SHP77 treated with DMSO at 0.1 percent for 48 hours (cell line): ENCODE results near the gene RNF41.
"Not testable (repeated sequence)": the region's sequence is repeated elsewhere in the genome, so short reads cannot be mapped to it uniquely, and the experiment has no call there.

Source experiments
- DNase-seq: peaks from one replicate; lab custom pipeline; 2025; lab: John Stamatoyannopoulos, UW

RNF41 gene

GRCh38 chr12:56221757-56222530 lies at the start of gene RNF41:
TSS of gene RNF41 (minus strand) at chr12:56221922. CDS start at chr12:56214047, 7,875 bp downstream.
- DNase-seq: peak; percentile 87

GRCh38 chr12:56271031-56271430 lies 49.3 kb upstream of the RNF41 start:
- no peak for DNase-seq

- DNase-seq: no peak
These were observed 45.8 kb upstream of the RNF41 start for GRCh38 chr12:56267443-56268071.

GRCh38 chr12:56266693-56267442 lies 45.1 kb upstream of the RNF41 start, which contains the start of gene COQ10A:
TSS of gene COQ10A (plus strand) at chr12:56266942. CDS start at chr12:56267119, 177 bp downstream.
- DNase-seq: peak; percentile 71

- DNase-seq: not testable (repeated sequence)
These were observed 44.5 kb upstream of the RNF41 start for GRCh38 chr12:56266068-56266692.

GRCh38 chr12:56262955-56263354 lies 41.2 kb upstream of the RNF41 start:
- not testable (repeated sequence) for DNase-seq

GRCh38 chr12:56261503-56262232 lies 39.9 kb upstream of the RNF41 start:
- DNase-seq: no peak

- DNase-seq: no peak
These were observed 39.2 kb upstream of the RNF41 start for GRCh38 chr12:56260921-56261320.

- DNase-seq: no peak
These were observed 38.7 kb upstream of the RNF41 start for GRCh38 chr12:56260380-56260779.

- DNase-seq: no peak
These were observed 37.1 kb upstream of the RNF41 start for GRCh38 chr12:56258820-56259183.

GRCh38 chr12:56258068-56258819 lies 36.5 kb upstream of the RNF41 start, which contains the start of gene ANKRD52:
TSS of gene ANKRD52 (minus strand) at chr12:56258384. CDS start at chr12:56258269, 115 bp downstream.
- peak; percentile 48 for DNase-seq

- no peak for DNase-seq
These were observed 35.9 kb upstream of the RNF41 start for GRCh38 chr12:56257491-56258067.

GRCh38 chr12:56257071-56257470 lies 35.3 kb upstream of the RNF41 start:
- no peak for DNase-seq

- DNase-seq: no peak
These were observed 34.7 kb upstream of the RNF41 start for GRCh38 chr12:56256326-56256960.

- no peak for DNase-seq
These were observed 33.9 kb upstream of the RNF41 start for GRCh38 chr12:56255671-56256070.

- no peak for DNase-seq
These were observed 31.4 kb upstream of the RNF41 start for GRCh38 chr12:56253091-56253490.

- DNase-seq: no peak
These were observed 30.9 kb upstream of the RNF41 start for GRCh38 chr12:56252649-56253048.

GRCh38 chr12:56248711-56249110 lies 27.0 kb upstream of the RNF41 start:
- DNase-seq: no peak

- no peak for DNase-seq
These were observed 26.2 kb upstream of the RNF41 start for GRCh38 chr12:56247923-56248322.

- no peak for DNase-seq
These were observed 22.8 kb upstream of the RNF41 start for GRCh38 chr12:56244494-56244893.
